ENCODE measurements around the gene NYNRIN. TPM values are rescaled to one million over a fixed set of nuclear protein-coding genes. Genes with fewer than 3 reads are reported as not detected.

NYNRIN gene
- total and polyA plus RNA-seq, 2 experiments from 2014 or later: 3.1 to 20.0 TPM

DNA sequence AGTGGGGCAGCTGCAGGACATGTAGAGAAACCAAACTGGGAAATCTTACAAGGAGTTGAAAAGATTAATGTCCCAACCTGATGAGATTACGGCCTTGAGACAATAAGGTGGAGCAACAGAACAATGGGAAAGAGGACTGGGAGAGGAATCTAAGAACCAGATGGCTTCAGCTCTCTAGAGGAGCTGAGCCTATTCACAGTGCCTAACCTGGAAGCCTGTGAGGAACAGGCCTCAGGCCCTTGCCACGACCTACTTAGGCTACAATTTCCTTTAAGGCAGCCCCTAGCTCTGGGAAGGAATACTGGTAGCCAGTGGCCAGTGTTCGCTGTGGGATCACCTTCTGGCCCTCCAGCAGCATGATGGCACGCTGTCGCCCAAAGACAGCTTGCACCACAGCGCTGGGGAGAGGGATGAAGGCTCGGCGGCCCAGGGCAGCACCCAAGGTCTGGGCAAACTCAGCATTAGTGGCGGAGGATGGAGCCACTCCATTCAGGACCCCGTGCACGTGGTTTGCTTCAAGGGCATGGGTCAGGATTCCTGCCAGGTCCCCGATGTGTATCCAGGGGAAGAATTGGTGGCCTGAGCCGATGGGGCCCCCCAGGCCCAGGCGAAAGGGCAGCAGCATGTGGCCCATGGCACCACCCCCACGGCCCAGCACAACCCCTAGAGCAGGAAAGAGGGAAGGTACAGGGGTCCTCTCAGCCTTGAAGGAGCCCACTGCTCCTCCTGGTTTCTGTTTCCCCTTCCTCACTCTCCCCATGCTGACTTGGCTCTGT, 41.2 kb downstream of the NYNRIN start (continued):
- TF ChIP-seq, protein P1, sequence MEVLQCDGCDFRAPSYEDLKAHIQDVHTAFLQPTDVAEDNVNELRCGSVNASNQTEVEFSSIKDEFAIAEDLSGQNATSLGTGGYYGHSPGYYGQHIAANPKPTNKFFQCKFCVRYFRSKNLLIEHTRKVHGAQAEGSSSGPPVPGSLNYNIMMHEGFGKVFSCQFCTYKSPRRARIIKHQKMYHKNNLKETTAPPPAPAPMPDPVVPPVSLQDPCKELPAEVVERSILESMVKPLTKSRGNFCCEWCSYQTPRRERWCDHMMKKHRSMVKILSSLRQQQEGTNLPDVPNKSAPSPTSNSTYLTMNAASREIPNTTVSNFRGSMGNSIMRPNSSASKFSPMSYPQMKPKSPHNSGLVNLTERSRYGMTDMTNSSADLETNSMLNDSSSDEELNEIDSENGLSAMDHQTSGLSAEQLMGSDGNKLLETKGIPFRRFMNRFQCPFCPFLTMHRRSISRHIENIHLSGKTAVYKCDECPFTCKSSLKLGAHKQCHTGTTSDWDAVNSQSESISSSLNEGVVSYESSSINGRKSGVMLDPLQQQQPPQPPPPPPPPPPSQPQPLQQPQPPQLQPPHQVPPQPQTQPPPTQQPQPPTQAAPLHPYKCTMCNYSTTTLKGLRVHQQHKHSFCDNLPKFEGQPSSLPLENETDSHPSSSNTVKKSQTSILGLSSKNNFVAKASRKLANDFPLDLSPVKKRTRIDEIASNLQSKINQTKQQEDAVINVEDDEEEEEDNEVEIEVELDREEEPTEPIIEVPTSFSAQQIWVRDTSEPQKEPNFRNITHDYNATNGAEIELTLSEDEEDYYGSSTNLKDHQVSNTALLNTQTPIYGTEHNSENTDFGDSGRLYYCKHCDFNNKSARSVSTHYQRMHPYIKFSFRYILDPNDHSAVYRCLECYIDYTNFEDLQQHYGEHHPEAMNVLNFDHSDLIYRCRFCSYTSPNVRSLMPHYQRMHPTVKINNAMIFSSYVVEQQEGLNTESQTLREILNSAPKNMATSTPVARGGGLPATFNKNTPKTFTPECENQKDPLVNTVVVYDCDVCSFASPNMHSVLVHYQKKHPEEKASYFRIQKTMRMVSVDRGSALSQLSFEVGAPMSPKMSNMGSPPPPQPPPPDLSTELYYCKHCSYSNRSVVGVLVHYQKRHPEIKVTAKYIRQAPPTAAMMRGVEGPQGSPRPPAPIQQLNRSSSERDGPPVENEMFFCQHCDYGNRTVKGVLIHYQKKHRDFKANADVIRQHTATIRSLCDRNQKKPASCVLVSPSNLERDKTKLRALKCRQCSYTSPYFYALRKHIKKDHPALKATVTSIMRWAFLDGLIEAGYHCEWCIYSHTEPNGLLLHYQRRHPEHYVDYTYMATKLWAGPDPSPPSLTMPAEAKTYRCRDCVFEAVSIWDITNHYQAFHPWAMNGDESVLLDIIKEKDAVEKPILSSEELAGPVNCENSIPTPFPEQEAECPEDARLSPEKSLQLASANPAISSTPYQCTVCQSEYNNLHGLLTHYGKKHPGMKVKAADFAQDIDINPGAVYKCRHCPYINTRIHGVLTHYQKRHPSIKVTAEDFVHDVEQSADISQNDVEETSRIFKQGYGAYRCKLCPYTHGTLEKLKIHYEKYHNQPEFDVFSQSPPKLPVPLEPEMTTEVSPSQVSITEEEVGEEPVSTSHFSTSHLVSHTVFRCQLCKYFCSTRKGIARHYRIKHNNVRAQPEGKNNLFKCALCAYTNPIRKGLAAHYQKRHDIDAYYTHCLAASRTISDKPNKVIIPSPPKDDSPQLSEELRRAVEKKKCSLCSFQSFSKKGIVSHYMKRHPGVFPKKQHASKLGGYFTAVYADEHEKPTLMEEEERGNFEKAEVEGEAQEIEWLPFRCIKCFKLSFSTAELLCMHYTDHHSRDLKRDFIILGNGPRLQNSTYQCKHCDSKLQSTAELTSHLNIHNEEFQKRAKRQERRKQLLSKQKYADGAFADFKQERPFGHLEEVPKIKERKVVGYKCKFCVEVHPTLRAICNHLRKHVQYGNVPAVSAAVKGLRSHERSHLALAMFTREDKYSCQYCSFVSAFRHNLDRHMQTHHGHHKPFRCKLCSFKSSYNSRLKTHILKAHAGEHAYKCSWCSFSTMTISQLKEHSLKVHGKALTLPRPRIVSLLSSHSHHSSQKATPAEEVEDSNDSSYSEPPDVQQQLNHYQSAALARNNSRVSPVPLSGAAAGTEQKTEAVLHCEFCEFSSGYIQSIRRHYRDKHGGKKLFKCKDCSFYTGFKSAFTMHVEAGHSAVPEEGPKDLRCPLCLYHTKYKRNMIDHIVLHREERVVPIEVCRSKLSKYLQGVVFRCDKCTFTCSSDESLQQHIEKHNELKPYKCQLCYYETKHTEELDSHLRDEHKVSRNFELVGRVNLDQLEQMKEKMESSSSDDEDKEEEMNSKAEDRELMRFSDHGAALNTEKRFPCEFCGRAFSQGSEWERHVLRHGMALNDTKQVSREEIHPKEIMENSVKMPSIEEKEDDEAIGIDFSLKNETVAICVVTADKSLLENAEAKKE (CRISPR knock-in tag; IDR thresholded peaks at IDR 0.05): no peak

DNA sequence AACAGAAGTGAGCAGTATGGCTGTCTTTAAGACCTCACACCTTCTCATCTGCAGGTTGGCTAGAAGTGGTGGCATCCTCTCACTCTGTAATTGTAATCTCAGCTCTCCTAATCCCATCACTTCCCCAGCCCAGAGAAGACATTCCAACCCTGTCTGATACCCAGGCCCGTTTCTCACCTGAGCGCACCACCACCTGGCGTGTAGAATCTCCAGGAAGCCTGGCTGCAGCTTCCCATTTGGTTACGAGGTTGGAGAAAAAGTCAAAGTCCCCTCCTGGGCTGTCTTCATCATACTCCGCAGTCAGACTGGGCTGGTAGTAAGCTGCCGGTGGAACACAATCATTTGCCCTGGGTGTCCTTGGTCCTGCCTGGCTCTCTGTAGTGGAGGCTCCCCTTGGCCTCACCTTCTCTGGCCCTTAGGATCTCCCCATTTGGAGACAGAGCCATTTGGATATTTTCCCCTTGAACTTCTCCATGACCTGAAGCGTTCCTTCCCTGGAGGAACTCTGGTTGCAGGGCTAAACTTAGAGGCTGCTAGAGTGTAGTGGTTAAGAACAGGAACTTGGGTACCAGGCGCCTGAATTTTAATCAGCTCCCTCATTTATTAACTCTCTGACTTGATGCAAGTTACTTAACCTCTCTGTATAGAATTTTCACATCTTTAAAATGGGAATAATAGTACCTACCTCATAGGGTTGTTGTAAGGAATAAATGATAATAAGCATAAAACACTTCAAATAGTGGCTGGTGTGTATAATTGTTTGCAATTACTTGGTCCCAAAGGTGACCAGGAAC, 42.0 kb downstream of the NYNRIN start:
- no peak for ATAC-seq
- Mint-ChIP-seq H3K27me3 (ENCODE audit: insufficient read depth, low read depth, poor library complexity) (peaks cover 10% of the 10 kb centered on the region), H3K27ac (no peak overlapping the region), H3K4me3 (peak overlapping the region; percentile 88), H3K4me1 (peaks cover 9% of the 10 kb centered on the region; the same call in 2 of the 3 replicates), H3K9me3 (no peaks in the 10 kb centered on the region), H3K36me3 (ENCODE audit: low read depth) (peaks cover 43% of the 10 kb centered on the region)
- Histone ChIP-seq H3K27ac (ENCODE audit: low read depth) (no peak overlapping the region; the same call in 1 of the 2 replicates), H3K27me3 (ENCODE audit: insufficient read depth) (no peaks in the 10 kb centered on the region), H2AFZ (no peak overlapping the region), H3K9me2 (ENCODE audit: insufficient read depth) (no peaks in the 10 kb centered on the region), H3K4me3 (no peak overlapping the region), H3K4me2 (peak overlapping the region; percentile 84; the same call in 1 of the 2 replicates), H3F3A (replicated peaks; ENCODE audit: low read depth) (peaks cover 7% of the 10 kb centered on the region; the same call in 1 of the 2 replicates), H4K20me1 (replicated peaks; ENCODE audit: insufficient read depth) (no peaks in the 10 kb centered on the region; the same call in 1 of the 2 replicates), H3K79me2 (replicated peaks; ENCODE audit: insufficient read depth) (peaks cover 13% of the 10 kb centered on the region), H3K4me1 (ENCODE audit: insufficient read depth) (peaks cover 13% of the 10 kb centered on the region), H3K36me3 (ENCODE audit: insufficient read depth) (peaks cover 7% of the 10 kb centered on the region; the same call in 1 of the 2 replicates)
- no peak for DNase-seq (ENCODE audit: low spot score)
- TF ChIP-seq, protein P2, sequence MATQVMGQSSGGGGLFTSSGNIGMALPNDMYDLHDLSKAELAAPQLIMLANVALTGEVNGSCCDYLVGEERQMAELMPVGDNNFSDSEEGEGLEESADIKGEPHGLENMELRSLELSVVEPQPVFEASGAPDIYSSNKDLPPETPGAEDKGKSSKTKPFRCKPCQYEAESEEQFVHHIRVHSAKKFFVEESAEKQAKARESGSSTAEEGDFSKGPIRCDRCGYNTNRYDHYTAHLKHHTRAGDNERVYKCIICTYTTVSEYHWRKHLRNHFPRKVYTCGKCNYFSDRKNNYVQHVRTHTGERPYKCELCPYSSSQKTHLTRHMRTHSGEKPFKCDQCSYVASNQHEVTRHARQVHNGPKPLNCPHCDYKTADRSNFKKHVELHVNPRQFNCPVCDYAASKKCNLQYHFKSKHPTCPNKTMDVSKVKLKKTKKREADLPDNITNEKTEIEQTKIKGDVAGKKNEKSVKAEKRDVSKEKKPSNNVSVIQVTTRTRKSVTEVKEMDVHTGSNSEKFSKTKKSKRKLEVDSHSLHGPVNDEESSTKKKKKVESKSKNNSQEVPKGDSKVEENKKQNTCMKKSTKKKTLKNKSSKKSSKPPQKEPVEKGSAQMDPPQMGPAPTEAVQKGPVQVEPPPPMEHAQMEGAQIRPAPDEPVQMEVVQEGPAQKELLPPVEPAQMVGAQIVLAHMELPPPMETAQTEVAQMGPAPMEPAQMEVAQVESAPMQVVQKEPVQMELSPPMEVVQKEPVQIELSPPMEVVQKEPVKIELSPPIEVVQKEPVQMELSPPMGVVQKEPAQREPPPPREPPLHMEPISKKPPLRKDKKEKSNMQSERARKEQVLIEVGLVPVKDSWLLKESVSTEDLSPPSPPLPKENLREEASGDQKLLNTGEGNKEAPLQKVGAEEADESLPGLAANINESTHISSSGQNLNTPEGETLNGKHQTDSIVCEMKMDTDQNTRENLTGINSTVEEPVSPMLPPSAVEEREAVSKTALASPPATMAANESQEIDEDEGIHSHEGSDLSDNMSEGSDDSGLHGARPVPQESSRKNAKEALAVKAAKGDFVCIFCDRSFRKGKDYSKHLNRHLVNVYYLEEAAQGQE (IDR thresholded peaks at IDR 0.05; ENCODE audit: unreplicated experiment): no peak
- TF ChIP-seq POLR2AphosphoS5 (IDR thresholded peaks at IDR 0.05; ENCODE audit: low read depth): no peak
- TF ChIP-seq STAT1 (IDR thresholded peaks at IDR 0.05; ENCODE audit: unreplicated experiment): no peak

Measured in GM23338 (cell line).